Neural cell (in vitro differentiated cells): ENCODE data around the gene KLHL30.

Source experiments
- CTCF ChIP-seq: fragments of 450-650 bp; IDR thresholded peaks from 2 replicates; pipeline ENCODE4 v1.5.1; 2014; ENCODE audit warnings: antibody characterized with exemption, mild to moderate bottlenecking, moderate library complexity; ENCODE audit not compliant: poor library complexity, severe bottlenecking
- POLR2AphosphoS5 ChIP-seq: IDR thresholded peaks from 2 replicates; pipeline ENCODE4 v1.6.1; 2012
- SMC3 ChIP-seq: fragments of 450-650 bp; conservative IDR thresholded peaks from 2 replicates; pipeline ENCODE4 v1.6.1; 2014; ENCODE audit warnings: antibody characterized with exemption, mild to moderate bottlenecking, moderate library complexity; ENCODE audit not compliant: poor library complexity

GRCh38 chr2:238140040-238140439, 1.6 kb downstream of the KLHL30 start:
- TF ChIP-seq CTCF (no peak), SMC3 (no peak), POLR2AphosphoS5 (no peak)
